ENCODE measurements around the gene CTAGE1.

GRCh38 chr18:22370414-22370813 lies 47.3 kb downstream of the CTAGE1 start:
- TF ChIP-seq CTCF (conservative IDR thresholded peaks at IDR 0.05 in 1 of 2, IDR thresholded peaks at IDR 0.05 in 1 of 2; ENCODE audit: low read depth in 1 of 2, low read length in 2 of 2) (no peak), EZH2 (IDR thresholded peaks at IDR 0.05; ENCODE audit: low read length, missing control alignments) (no peak)
